Neural cell (in vitro differentiated cells): ENCODE data around the gene MAPK8IP3. TPM values are rescaled to one million over a fixed set of nuclear protein-coding genes. Genes with fewer than 3 reads are reported as not detected.

Experiments
- H2AFZ ChIP-seq: fragments of 200-600, 300-800 bp; sonication (generic), shearing (Covaris generic); 2 replicates; pipeline ENCODE4 v1.6.0; 2014; ENCODE audit warnings: low read depth, mild to moderate bottlenecking, antibody characterized with exemption, low read length, moderate library complexity
- H3F3A ChIP-seq: fragments of 200-600 bp; shearing (Covaris generic); 2 replicates; pipeline ENCODE4 v1.6.1; 2016; ENCODE audit warnings: mild to moderate bottlenecking, moderate library complexity, mixed read lengths, antibody characterized with exemption, low read length; ENCODE audit not compliant: insufficient read depth, poor library complexity, severe bottlenecking
- H3K27ac ChIP-seq: fragments of 200-600, 300-800 bp; sonication (generic), shearing (Covaris generic); 2 replicates; pipeline ENCODE4 v1.5.1; 2014; ENCODE audit warnings: mild to moderate bottlenecking, low read length, moderate library complexity
- H3K27me3 ChIP-seq: fragments of 300-800, 200-600 bp; sonication (generic), shearing (Covaris generic); 2 replicates; pipeline ENCODE4 v1.6.0; 2014; ENCODE audit warnings: mild to moderate bottlenecking, low read depth, low read length, moderate library complexity; ENCODE audit not compliant: insufficient read depth
- H3K36me3 ChIP-seq: fragments of 300-800, 200-600 bp; sonication (generic), shearing (Covaris generic); 2 replicates; pipeline ENCODE4 v1.5.1; 2014; ENCODE audit warnings: mild to moderate bottlenecking, antibody characterized with exemption, low read length, moderate library complexity; ENCODE audit not compliant: insufficient read depth
- H3K4me2 ChIP-seq: fragments of 300-800, 200-600 bp; sonication (generic), shearing (Covaris generic); 2 replicates; pipeline ENCODE4 v1.6.0; 2014; ENCODE audit warnings: mild to moderate bottlenecking, low read length
- H3K4me3 ChIP-seq: fragments of 300-800, 200-600 bp; sonication (generic), shearing (Covaris generic); 2 replicates; pipeline ENCODE4 v1.5.1; 2014; ENCODE audit warnings: mild to moderate bottlenecking, low read length, moderate library complexity
- H3K79me2 ChIP-seq: fragments of 200-600 bp; shearing (Covaris generic); replicated peaks from 2 replicates; pipeline ENCODE4 v1.6.0; 2014; ENCODE audit warnings: mild to moderate bottlenecking, low read length, moderate library complexity; ENCODE audit not compliant: insufficient read depth
- H3K9ac ChIP-seq: fragments of 300-800, 200-600 bp; sonication (generic), shearing (Covaris generic); 2 replicates; pipeline ENCODE4 v1.6.1; 2016; ENCODE audit warnings: mild to moderate bottlenecking, low read length, mixed read lengths
- H3K9me2 ChIP-seq: fragments of 200-600 bp; shearing (Covaris generic); 2 replicates; pipeline ENCODE4 v1.6.1; 2016; ENCODE audit warnings: mild to moderate bottlenecking, low read length, mixed read lengths; ENCODE audit not compliant: insufficient read depth
- H3K9me3 ChIP-seq: fragments of 200-600, 300-800 bp; sonication (generic), shearing (Covaris generic); 2 replicates; pipeline ENCODE4 v1.6.1; 2016; ENCODE audit warnings: mild to moderate bottlenecking, mixed run types, low read length, moderate library complexity, mixed read lengths
- H4K20me1 ChIP-seq: fragments of 200-600 bp; shearing (Covaris generic); 2 replicates; pipeline ENCODE4 v1.6.1; 2016; ENCODE audit warnings: mild to moderate bottlenecking, mixed run types; ENCODE audit not compliant: insufficient read depth
- CTCF ChIP-seq: fragments of 450-650 bp; IDR thresholded peaks from 2 replicates; pipeline ENCODE4 v1.5.1; 2014; ENCODE audit warnings: antibody characterized with exemption, mild to moderate bottlenecking, moderate library complexity; ENCODE audit not compliant: poor library complexity, severe bottlenecking
- EP300 ChIP-seq: fragments of 450-650 bp; conservative IDR thresholded peaks from 2 replicates; pipeline ENCODE4 v1.6.1; 2014; ENCODE audit warnings: antibody characterized with exemption, mild to moderate bottlenecking, moderate library complexity; ENCODE audit not compliant: poor library complexity, severe bottlenecking
- EZH2 ChIP-seq: fragments of 200-600, 300-800 bp; shearing (Covaris generic), sonication (generic); IDR thresholded peaks from 2 replicates; pipeline ENCODE4 v1.6.1; 2014; ENCODE audit warnings: antibody characterized with exemption, low read length, borderline replicate concordance, mild to moderate bottlenecking; ENCODE audit not compliant: insufficient read depth, poor library complexity, severe bottlenecking
- MXI1 ChIP-seq: fragments of 450-650 bp; conservative IDR thresholded peaks from 2 replicates; pipeline ENCODE4 v1.6.1; 2014; ENCODE audit warnings: antibody characterized with exemption, mild to moderate bottlenecking; ENCODE audit not compliant: poor library complexity, severe bottlenecking
- POLR2AphosphoS5 ChIP-seq: IDR thresholded peaks from 2 replicates; pipeline ENCODE4 v1.6.1; 2012
- RAD21 ChIP-seq: fragments of 450-650 bp; conservative IDR thresholded peaks from 2 replicates; pipeline ENCODE4 v1.6.1; 2014; ENCODE audit warnings: antibody characterized with exemption, mild to moderate bottlenecking, moderate library complexity
- REST ChIP-seq: IDR thresholded peaks from 2 replicates; pipeline ENCODE4 v1.6.1; 2012; ENCODE audit warnings: borderline replicate concordance
- SMC3 ChIP-seq: fragments of 450-650 bp; conservative IDR thresholded peaks from 2 replicates; pipeline ENCODE4 v1.6.1; 2014; ENCODE audit warnings: antibody characterized with exemption, mild to moderate bottlenecking, moderate library complexity; ENCODE audit not compliant: poor library complexity
- TAF1 ChIP-seq: IDR thresholded peaks from 2 replicates; pipeline ENCODE4 v1.6.1; 2012; ENCODE audit warnings: low read depth
- polyA plus RNA-seq: library from polyadenylated mRNA; depleted of rRNA; stranded (reverse); fragments of >200 nt; gene quantifications from 2 replicates; pipeline ENCODE4 v1.2.3, GENCODE V29; 2014

MAPK8IP3 gene
- polyA plus RNA-seq, 1 donor from 2014 or later: 51.0 TPM

GRCh38 chr16:1780677-1781072 is 74.7 kb downstream of the MAPK8IP3 start:
- peak overlapping the region; percentile 95 for H3K4me3 ChIP-seq
- TF ChIP-seq RAD21 (no peak), REST (no peak), EP300 (no peak), CTCF (no peak), MXI1 (no peak), POLR2AphosphoS5 (no peak), SMC3 (no peak), TAF1 (no peak), EZH2 (no peak)
- peaks cover 28% of the 10 kb centered on the region for H4K20me1 ChIP-seq
- H3K36me3 ChIP-seq: no peaks in the 10 kb centered on the region
- H2AFZ ChIP-seq: no peak overlapping the region
- H3K79me2 ChIP-seq: peaks cover 34% of the 10 kb centered on the region
- no peak overlapping the region for H3K4me2 ChIP-seq
- no peaks in the 10 kb centered on the region for H3K9me2 ChIP-seq
- H3K9ac ChIP-seq: peak overlapping the region; percentile 82
- no peaks in the 10 kb centered on the region for H3K9me3 ChIP-seq
- H3K27me3 ChIP-seq: no peaks in the 10 kb centered on the region
- no peaks in the 10 kb centered on the region for H3F3A ChIP-seq
- no peak overlapping the region for H3K27ac ChIP-seq

GRCh38 chr16:1781254-1781653 is 75.3 kb downstream of the MAPK8IP3 start:
- Histone ChIP-seq H3K4me3 (peak overlapping the region; percentile 95), H3K27ac (peak overlapping the region; percentile 63), H4K20me1 (peaks cover 28% of the 10 kb centered on the region), H3K4me2 (peak overlapping the region; percentile 88), H3K9ac (peak overlapping the region; percentile 82), H2AFZ (no peak overlapping the region), H3K9me3 (no peaks in the 10 kb centered on the region), H3K9me2 (no peaks in the 10 kb centered on the region), H3F3A (no peaks in the 10 kb centered on the region), H3K36me3 (no peaks in the 10 kb centered on the region), H3K79me2 (peaks cover 34% of the 10 kb centered on the region), H3K27me3 (no peaks in the 10 kb centered on the region)
- TF ChIP-seq REST (no peak), MXI1 (no peak), TAF1 (no peak), CTCF (no peak)
